ENCODE data around the gene NR3C2.

NR3C2 gene

GRCh38 chr4:148430854-148431253 lies 11.4 kb downstream of the NR3C2 start:
- no peak overlapping the region for H3K4me2 ChIP-seq (ENCODE audit: insufficient read depth, low read length)
- no peaks in the 10 kb centered on the region for H4K20me1 ChIP-seq (ENCODE audit: insufficient read depth, low read length)
- H3K4me1 ChIP-seq (ENCODE audit: insufficient read depth, low read length): no peaks in the 10 kb centered on the region
- no peak overlapping the region for H3K27ac ChIP-seq (ENCODE audit: low read length)
- H3K79me2 ChIP-seq (ENCODE audit: insufficient read depth, low read length): no peaks in the 10 kb centered on the region
- H3K27me3 ChIP-seq (ENCODE audit: insufficient read depth, low read length, poor library complexity): no peaks in the 10 kb centered on the region
- DNase-seq: no peak
- H3K36me3 ChIP-seq (ENCODE audit: insufficient read depth, low read length): no peaks in the 10 kb centered on the region
- no peak overlapping the region for H3K4me3 ChIP-seq (ENCODE audit: low read depth in 1 of 2, low read length in 2 of 2)
- TF ChIP-seq EZH2 (IDR thresholded peaks at IDR 0.05; ENCODE audit: borderline replicate concordance, low read depth, low read length, severe bottlenecking): no peak
- TF ChIP-seq, protein P1, sequence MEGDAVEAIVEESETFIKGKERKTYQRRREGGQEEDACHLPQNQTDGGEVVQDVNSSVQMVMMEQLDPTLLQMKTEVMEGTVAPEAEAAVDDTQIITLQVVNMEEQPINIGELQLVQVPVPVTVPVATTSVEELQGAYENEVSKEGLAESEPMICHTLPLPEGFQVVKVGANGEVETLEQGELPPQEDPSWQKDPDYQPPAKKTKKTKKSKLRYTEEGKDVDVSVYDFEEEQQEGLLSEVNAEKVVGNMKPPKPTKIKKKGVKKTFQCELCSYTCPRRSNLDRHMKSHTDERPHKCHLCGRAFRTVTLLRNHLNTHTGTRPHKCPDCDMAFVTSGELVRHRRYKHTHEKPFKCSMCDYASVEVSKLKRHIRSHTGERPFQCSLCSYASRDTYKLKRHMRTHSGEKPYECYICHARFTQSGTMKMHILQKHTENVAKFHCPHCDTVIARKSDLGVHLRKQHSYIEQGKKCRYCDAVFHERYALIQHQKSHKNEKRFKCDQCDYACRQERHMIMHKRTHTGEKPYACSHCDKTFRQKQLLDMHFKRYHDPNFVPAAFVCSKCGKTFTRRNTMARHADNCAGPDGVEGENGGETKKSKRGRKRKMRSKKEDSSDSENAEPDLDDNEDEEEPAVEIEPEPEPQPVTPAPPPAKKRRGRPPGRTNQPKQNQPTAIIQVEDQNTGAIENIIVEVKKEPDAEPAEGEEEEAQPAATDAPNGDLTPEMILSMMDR (IDR thresholded peaks at IDR 0.05; ENCODE audit: borderline replicate concordance, extremely low read depth, low read length, poor library complexity, severe bottlenecking): no peak
- no peak for ATAC-seq (ENCODE audit: insufficient read depth, low read depth)
- no peak overlapping the region for H3K9ac ChIP-seq (ENCODE audit: low read depth, low read length)
- no peak overlapping the region for H2AFZ ChIP-seq (ENCODE audit: low read depth, low read length)
- no peaks in the 10 kb centered on the region for H3K9me3 ChIP-seq (ENCODE audit: insufficient read depth, low read length, severe bottlenecking)

DNA sequence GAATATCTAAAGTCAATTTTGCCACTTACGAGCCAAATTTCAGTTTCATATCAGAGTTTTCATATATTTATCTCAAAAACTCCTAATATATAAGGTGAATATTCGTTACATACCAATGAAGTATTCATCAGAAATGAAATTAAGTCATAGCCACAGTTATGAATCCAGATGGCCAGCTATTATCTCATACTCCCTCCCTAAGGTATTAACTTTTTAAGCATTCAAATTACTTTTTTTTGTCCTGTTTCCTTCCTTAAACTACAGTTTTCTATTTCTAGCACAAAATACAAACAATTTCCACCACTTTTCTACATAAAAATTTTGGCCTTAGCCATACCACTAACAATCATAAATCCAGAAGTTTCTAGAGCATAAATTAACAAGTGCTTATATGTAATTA lies 13.0 kb downstream of the NR3C2 start:
- Histone ChIP-seq H4K20me1 (ENCODE audit: insufficient read depth, low read length) (no peaks in the 10 kb centered on the region), H3K9ac (ENCODE audit: low read depth, low read length) (no peak overlapping the region), H3K36me3 (ENCODE audit: insufficient read depth, low read length) (no peaks in the 10 kb centered on the region), H2AFZ (ENCODE audit: low read depth, low read length) (no peak overlapping the region), H3K4me1 (ENCODE audit: insufficient read depth, low read length) (no peaks in the 10 kb centered on the region), H3K4me2 (ENCODE audit: insufficient read depth, low read length) (no peak overlapping the region), H3K27ac (ENCODE audit: low read length) (no peak overlapping the region), H3K4me3 (ENCODE audit: low read depth in 1 of 2, low read length in 2 of 2) (no peak overlapping the region), H3K79me2 (ENCODE audit: insufficient read depth, low read length) (no peaks in the 10 kb centered on the region), H3K27me3 (ENCODE audit: insufficient read depth, low read length, poor library complexity) (no peaks in the 10 kb centered on the region), H3K9me3 (ENCODE audit: insufficient read depth, low read length, severe bottlenecking) (no peaks in the 10 kb centered on the region)
- TF ChIP-seq EZH2 (IDR thresholded peaks at IDR 0.05; ENCODE audit: borderline replicate concordance, low read depth, low read length, severe bottlenecking): no peak
- TF ChIP-seq, protein P1 (IDR thresholded peaks at IDR 0.05; ENCODE audit: borderline replicate concordance, extremely low read depth, low read length, poor library complexity, severe bottlenecking): no peak
- DNase-seq (no peak), ATAC-seq (ENCODE audit: insufficient read depth, low read depth) (no peak)

GRCh38 chr4:148426643-148427042 lies 15.6 kb downstream of the NR3C2 start:
- no peaks in the 10 kb centered on the region for H3K79me2 ChIP-seq (ENCODE audit: insufficient read depth, low read length)
- H3K36me3 ChIP-seq (ENCODE audit: insufficient read depth, low read length): no peaks in the 10 kb centered on the region
- H4K20me1 ChIP-seq (ENCODE audit: insufficient read depth, low read length): no peaks in the 10 kb centered on the region
- H3K4me3 ChIP-seq (ENCODE audit: low read depth in 1 of 2, low read length in 2 of 2): no peak overlapping the region
- no peak overlapping the region for H2AFZ ChIP-seq (ENCODE audit: low read depth, low read length)
- no peaks in the 10 kb centered on the region for H3K4me1 ChIP-seq (ENCODE audit: insufficient read depth, low read length)
- H3K27ac ChIP-seq (ENCODE audit: low read length): no peak overlapping the region
- no peak for DNase-seq
- H3K27me3 ChIP-seq (ENCODE audit: insufficient read depth, low read length, poor library complexity): no peaks in the 10 kb centered on the region
- no peak overlapping the region for H3K9ac ChIP-seq (ENCODE audit: low read depth, low read length)
- no peak for ATAC-seq (ENCODE audit: insufficient read depth, low read depth)
- TF ChIP-seq EZH2 (IDR thresholded peaks at IDR 0.05; ENCODE audit: borderline replicate concordance, low read depth, low read length, severe bottlenecking): no peak
- TF ChIP-seq, protein P1 (IDR thresholded peaks at IDR 0.05; ENCODE audit: borderline replicate concordance, extremely low read depth, low read length, poor library complexity, severe bottlenecking): no peak
- no peaks in the 10 kb centered on the region for H3K9me3 ChIP-seq (ENCODE audit: insufficient read depth, low read length, severe bottlenecking)
- H3K4me2 ChIP-seq (ENCODE audit: insufficient read depth, low read length): no peak overlapping the region
